ENCODE data around the gene FOXO3.

- no peak for TF ChIP-seq POLR2A (IDR thresholded peaks at IDR 0.05)
- no peak for TF ChIP-seq CTCF (IDR thresholded peaks at IDR 0.05)
These were observed 72.7 kb downstream of the FOXO3 start for GRCh38 chr6:108633436-108633835.

Measured in prostate gland (tissue), 2 donors.